Measurements from ENCODE around the gene ELF5. TPM values are rescaled to one million over a fixed set of nuclear protein-coding genes. Genes with fewer than 3 reads are reported as not detected.

Gene ELF5
- total and polyA plus RNA-seq, 2 of the 8 experiments (the other 6 are each of a cell fraction or from before 2014, with no cell fraction given), result not detected

DNA sequence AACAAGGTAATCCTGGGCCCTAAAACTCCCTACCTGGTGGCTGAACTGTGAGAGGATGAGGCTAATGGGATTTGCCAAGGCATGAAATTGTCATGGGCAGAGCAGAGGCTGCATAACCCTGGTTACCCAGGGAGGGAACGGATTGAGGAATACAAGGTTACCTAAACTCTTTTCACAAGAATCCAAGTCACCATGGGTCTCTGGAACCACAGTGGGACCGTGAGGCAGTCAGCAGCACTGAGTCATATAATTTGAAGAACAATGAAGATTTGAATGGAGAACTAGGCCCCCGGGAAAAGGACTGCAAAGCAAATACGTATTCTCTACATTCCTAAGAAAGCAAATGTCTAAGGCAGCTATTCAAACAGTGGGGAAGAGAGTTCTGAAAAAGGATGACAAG lies 55.1 kb downstream of the ELF5 start (continued):
- TF ChIP-seq, protein P1, sequence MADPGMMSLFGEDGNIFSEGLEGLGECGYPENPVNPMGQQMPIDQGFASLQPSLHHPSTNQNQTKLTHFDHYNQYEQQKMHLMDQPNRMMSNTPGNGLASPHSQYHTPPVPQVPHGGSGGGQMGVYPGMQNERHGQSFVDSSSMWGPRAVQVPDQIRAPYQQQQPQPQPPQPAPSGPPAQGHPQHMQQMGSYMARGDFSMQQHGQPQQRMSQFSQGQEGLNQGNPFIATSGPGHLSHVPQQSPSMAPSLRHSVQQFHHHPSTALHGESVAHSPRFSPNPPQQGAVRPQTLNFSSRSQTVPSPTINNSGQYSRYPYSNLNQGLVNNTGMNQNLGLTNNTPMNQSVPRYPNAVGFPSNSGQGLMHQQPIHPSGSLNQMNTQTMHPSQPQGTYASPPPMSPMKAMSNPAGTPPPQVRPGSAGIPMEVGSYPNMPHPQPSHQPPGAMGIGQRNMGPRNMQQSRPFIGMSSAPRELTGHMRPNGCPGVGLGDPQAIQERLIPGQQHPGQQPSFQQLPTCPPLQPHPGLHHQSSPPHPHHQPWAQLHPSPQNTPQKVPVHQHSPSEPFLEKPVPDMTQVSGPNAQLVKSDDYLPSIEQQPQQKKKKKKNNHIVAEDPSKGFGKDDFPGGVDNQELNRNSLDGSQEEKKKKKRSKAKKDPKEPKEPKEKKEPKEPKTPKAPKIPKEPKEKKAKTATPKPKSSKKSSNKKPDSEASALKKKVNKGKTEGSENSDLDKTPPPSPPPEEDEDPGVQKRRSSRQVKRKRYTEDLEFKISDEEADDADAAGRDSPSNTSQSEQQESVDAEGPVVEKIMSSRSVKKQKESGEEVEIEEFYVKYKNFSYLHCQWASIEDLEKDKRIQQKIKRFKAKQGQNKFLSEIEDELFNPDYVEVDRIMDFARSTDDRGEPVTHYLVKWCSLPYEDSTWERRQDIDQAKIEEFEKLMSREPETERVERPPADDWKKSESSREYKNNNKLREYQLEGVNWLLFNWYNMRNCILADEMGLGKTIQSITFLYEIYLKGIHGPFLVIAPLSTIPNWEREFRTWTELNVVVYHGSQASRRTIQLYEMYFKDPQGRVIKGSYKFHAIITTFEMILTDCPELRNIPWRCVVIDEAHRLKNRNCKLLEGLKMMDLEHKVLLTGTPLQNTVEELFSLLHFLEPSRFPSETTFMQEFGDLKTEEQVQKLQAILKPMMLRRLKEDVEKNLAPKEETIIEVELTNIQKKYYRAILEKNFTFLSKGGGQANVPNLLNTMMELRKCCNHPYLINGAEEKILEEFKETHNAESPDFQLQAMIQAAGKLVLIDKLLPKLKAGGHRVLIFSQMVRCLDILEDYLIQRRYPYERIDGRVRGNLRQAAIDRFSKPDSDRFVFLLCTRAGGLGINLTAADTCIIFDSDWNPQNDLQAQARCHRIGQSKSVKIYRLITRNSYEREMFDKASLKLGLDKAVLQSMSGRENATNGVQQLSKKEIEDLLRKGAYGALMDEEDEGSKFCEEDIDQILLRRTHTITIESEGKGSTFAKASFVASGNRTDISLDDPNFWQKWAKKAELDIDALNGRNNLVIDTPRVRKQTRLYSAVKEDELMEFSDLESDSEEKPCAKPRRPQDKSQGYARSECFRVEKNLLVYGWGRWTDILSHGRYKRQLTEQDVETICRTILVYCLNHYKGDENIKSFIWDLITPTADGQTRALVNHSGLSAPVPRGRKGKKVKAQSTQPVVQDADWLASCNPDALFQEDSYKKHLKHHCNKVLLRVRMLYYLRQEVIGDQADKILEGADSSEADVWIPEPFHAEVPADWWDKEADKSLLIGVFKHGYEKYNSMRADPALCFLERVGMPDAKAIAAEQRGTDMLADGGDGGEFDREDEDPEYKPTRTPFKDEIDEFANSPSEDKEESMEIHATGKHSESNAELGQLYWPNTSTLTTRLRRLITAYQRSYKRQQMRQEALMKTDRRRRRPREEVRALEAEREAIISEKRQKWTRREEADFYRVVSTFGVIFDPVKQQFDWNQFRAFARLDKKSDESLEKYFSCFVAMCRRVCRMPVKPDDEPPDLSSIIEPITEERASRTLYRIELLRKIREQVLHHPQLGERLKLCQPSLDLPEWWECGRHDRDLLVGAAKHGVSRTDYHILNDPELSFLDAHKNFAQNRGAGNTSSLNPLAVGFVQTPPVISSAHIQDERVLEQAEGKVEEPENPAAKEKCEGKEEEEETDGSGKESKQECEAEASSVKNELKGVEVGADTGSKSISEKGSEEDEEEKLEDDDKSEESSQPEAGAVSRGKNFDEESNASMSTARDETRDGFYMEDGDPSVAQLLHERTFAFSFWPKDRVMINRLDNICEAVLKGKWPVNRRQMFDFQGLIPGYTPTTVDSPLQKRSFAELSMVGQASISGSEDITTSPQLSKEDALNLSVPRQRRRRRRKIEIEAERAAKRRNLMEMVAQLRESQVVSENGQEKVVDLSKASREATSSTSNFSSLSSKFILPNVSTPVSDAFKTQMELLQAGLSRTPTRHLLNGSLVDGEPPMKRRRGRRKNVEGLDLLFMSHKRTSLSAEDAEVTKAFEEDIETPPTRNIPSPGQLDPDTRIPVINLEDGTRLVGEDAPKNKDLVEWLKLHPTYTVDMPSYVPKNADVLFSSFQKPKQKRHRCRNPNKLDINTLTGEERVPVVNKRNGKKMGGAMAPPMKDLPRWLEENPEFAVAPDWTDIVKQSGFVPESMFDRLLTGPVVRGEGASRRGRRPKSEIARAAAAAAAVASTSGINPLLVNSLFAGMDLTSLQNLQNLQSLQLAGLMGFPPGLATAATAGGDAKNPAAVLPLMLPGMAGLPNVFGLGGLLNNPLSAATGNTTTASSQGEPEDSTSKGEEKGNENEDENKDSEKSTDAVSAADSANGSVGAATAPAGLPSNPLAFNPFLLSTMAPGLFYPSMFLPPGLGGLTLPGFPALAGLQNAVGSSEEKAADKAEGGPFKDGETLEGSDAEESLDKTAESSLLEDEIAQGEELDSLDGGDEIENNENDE (IDR thresholded peaks at IDR 0.05; ENCODE audit: insufficient replicate concordance, low read length), result no peak
- TF ChIP-seq MAFK (IDR thresholded peaks at IDR 0.05; ENCODE audit: low read depth, low read length) (no peak), JUN (IDR thresholded peaks at IDR 0.05; ENCODE audit: low read depth, low read length) (no peak)

Data from H1 (cell line).